Medulla oblongata (tissue), 1 donor: ENCODE results near the gene PLEKHG2.
A peak's percentile ranks its signal among the peaks of the same experiment; 100 is the strongest.

Experiments
- DNase-seq: peaks from one replicate; pipeline ENCODE4 v3.0.0-alpha.2; 2015; ENCODE audit errors: extremely low spot score

PLEKHG2 gene

GRCh38 chr19:39405958-39406655 is 6.4 kb upstream of the PLEKHG2 start:
- DNase-seq, result no peak

- peak; percentile 82 for DNase-seq
These were observed 5.6 kb upstream of the PLEKHG2 start, which contains the start of gene ZFP36 for GRCh38 chr19:39406656-39407409. ZFP36 (plus strand) TSS chr19:39406847; CDS start chr19:39406905, 58 bp downstream.

GRCh38 chr19:39407410-39407659 is 5.1 kb upstream of the PLEKHG2 start:
- DNase-seq, result no peak

- DNase-seq, result no peak
These were observed 4.6 kb upstream of the PLEKHG2 start for GRCh38 chr19:39407660-39408391.

GRCh38 chr19:39408392-39409207 is 3.9 kb upstream of the PLEKHG2 start:
- no peak for DNase-seq

- peak; percentile 76 for DNase-seq
These were observed 3.1 kb upstream of the PLEKHG2 start for GRCh38 chr19:39409208-39410016.

GRCh38 chr19:39410017-39410830 is 2.2 kb upstream of the PLEKHG2 start:
- peak; percentile 69 for DNase-seq

- no peak for DNase-seq
These were observed 1.7 kb upstream of the PLEKHG2 start for GRCh38 chr19:39410831-39411080.

- no peak for DNase-seq
These were observed 1.2 kb upstream of the PLEKHG2 start for GRCh38 chr19:39411081-39411831.

- DNase-seq, result peak; percentile 94
These were observed 703 bp upstream of the PLEKHG2 start for GRCh38 chr19:39411832-39412099.

- DNase-seq, result no peak
These were observed 400 bp downstream of the PLEKHG2 start for GRCh38 chr19:39412867-39413271.

- no peak for DNase-seq
These were observed 922 bp downstream of the PLEKHG2 start for GRCh38 chr19:39413272-39413910.

GRCh38 chr19:39413911-39414608 is 1.6 kb downstream of the PLEKHG2 start:
- no peak for DNase-seq

- no peak for DNase-seq
These were observed 2.9 kb downstream of the PLEKHG2 start for GRCh38 chr19:39415111-39416046.

GRCh38 chr19:39416152-39417120 is 4.0 kb downstream of the PLEKHG2 start:
- no peak for DNase-seq

GRCh38 chr19:39417463-39418181 is 5.2 kb downstream of the PLEKHG2 start:
- no peak for DNase-seq
